Body of pancreas (tissue), 4 donors: Measurements from ENCODE around the gene FXYD7. TPM values are rescaled to one million over a fixed set of nuclear protein-coding genes. Genes with fewer than 3 reads are reported as not detected.
"Not testable (repeated sequence)": the region's sequence is repeated elsewhere in the genome, so short reads cannot be mapped to it uniquely, and the experiment has no call there.

Experiments used
- ATAC-seq: fragments of 150-250 bp; one replicate; pipeline ENCODE4 v1.9.1; 2016
- DNase-seq, 4 donors: peaks; one replicate each; pipeline ENCODE4 v3.0.0-alpha.2; 2019
- H3K27ac ChIP-seq, 4 donors: fragments of 200-600 bp; sonication (generic); 1 replicate in 3 of 4; 2 replicates in 1 of 4; pipeline versions ENCODE4 v1.5.1 to v1.6.1; 2016 to 2019; ENCODE audit warnings: mild to moderate bottlenecking in 1 of 4, mixed read lengths in 1 of 4, moderate library complexity in 1 of 4
- H3K27me3 ChIP-seq, 2 donors: fragments of 200-600 bp; sonication (generic); one replicate each; pipeline ENCODE4 v1.6.0; 2016; ENCODE audit warnings: mild to moderate bottlenecking in 1 of 2
- H3K36me3 ChIP-seq, 2 donors: fragments of 200-600 bp; sonication (generic); replicated peaks in 1 of 2; 2 replicates each; pipeline ENCODE4 v1.5.1; 2016; ENCODE audit warnings: low read depth in 2 of 2; ENCODE audit not compliant: insufficient read depth in 1 of 2
- H3K4me1 ChIP-seq: fragments of 200-600 bp; sonication (generic); one replicate; pipeline ENCODE4 v1.6.0; 2016
- H3K4me3 ChIP-seq, 2 donors: fragments of 200-600 bp; sonication (generic); 1 replicate in 1 of 2; 2 replicates in 1 of 2; pipeline ENCODE4 v1.5.1; 2016 to 2019
- H3K9me3 ChIP-seq, 3 donors: fragments of 200-600 bp; sonication (generic); 1 replicate in 2 of 3; 2 replicates in 1 of 3; pipeline ENCODE4 v1.5.1; 2016
- CTCF ChIP-seq, 7 experiments: fragments of 450-650 bp in 4 of 7; fragments of 200-600 bp in 3 of 7; sonication (generic) in 3 of 7; IDR thresholded peaks; one replicate each; pipeline ENCODE4 v1.5.1; 2016 to 2019; ENCODE audit warnings: antibody characterized with exemption in 7 of 7
- POLR2A ChIP-seq, 3 donors: fragments of 450-650 bp; IDR thresholded peaks; one replicate each; pipeline ENCODE4 v1.6.1; 2016; ENCODE audit warnings: antibody characterized with exemption in 3 of 3, mild to moderate bottlenecking in 2 of 3
- WGBS, 2 donors: methylation state at CpG; one replicate each; pipeline ENCODE4 v1.1.5; 2017; 5-methylcytosine and 5-hydroxymethylcytosine counted together
- intact Hi-C: fragments of 100-400 bp; cut with DNase I; formaldehyde crosslinking; loops from one replicate; pipeline ENCODE4 v1.15.1; 2023
- total RNA-seq, 2 donors: library from RNA; depleted of rRNA; stranded (reverse); fragments of >200 nt; gene quantifications; one replicate each; pipeline ENCODE4 v1.1.0, GENCODE V29; 2016

The FXYD7 gene
- total RNA-seq, 2 donors from 2014 or later, result 0.52 to 1.3 TPM

- DNase-seq, result no peak
- WGBS, 2 donors, result 84 to 86% methylated on average over 10 to 16 of the region's 16 CpGs
- peaks cover 12% of the 10 kb centered on the region for H3K4me1 ChIP-seq
- no peaks in the 10 kb centered on the region for H3K36me3 ChIP-seq
- intact Hi-C loops, result no loop called here
- ATAC-seq, result no peak
- no peaks in the 10 kb centered on the region for H3K27me3 ChIP-seq
- no peak overlapping the region for H3K27ac ChIP-seq
- no peaks in the 10 kb centered on the region for H3K9me3 ChIP-seq
- no peak overlapping the region for H3K4me3 ChIP-seq
- no peak for TF ChIP-seq POLR2A (IDR thresholded peaks at IDR 0.05)
- no peak for TF ChIP-seq CTCF (IDR thresholded peaks at IDR 0.05)
Measured at GRCh38 chr19:35100588-35101533, 42.2 kb upstream of the FXYD7 start.

GRCh38 chr19:35101949-35102348, 41.1 kb upstream of the FXYD7 start:
- peaks cover 12% of the 10 kb centered on the region for H3K4me1 ChIP-seq
- H3K36me3 ChIP-seq, ATAC-seq: not testable (repeated sequence)

GRCh38 chr19:35103614-35104013, 39.4 kb upstream of the FXYD7 start:
- WGBS, 2 donors, result 76 to 86% methylated on average over 7 to 10 of the region's 10 CpGs
- H3K4me1 ChIP-seq, result peaks cover 13% of the 10 kb centered on the region
- H3K4me3 ChIP-seq, H3K36me3 ChIP-seq, ATAC-seq, DNase-seq, H3K27ac ChIP-seq, H3K27me3 ChIP-seq, intact Hi-C loops, H3K9me3 ChIP-seq: not testable (repeated sequence)

More at GRCh38 chr19:35101949-35102348, 41.1 kb upstream of the FXYD7 start:
- 91% methylated on average over 10 of the region's 10 CpGs for WGBS, 2 donors
- DNase-seq, H3K4me3 ChIP-seq, H3K27me3 ChIP-seq, H3K9me3 ChIP-seq, intact Hi-C loops, H3K27ac ChIP-seq: not testable (repeated sequence)

GRCh38 chr19:35104361-35104760, 38.7 kb upstream of the FXYD7 start:
- intact Hi-C loops, result no loop called here
- H3K4me3 ChIP-seq, result no peak overlapping the region
- DNase-seq (no peak), ATAC-seq (no peak)
- TF ChIP-seq POLR2A (IDR thresholded peaks at IDR 0.05) (no peak), CTCF (IDR thresholded peaks at IDR 0.05) (no peak)
- H3K36me3 ChIP-seq, result no peaks in the 10 kb centered on the region
- WGBS, 2 donors, result 73 to 90% methylated on average over 1 to 11 of the region's 11 CpGs
- H3K27ac ChIP-seq, result no peak overlapping the region
- no peaks in the 10 kb centered on the region for H3K27me3 ChIP-seq
- H3K4me1 ChIP-seq, result peaks cover 7% of the 10 kb centered on the region
- no peaks in the 10 kb centered on the region for H3K9me3 ChIP-seq

- Histone ChIP-seq H3K9me3 (no peaks in the 10 kb centered on the region), H3K4me3 (no peak overlapping the region), H3K4me1 (peaks cover 7% of the 10 kb centered on the region), H3K27ac (no peak overlapping the region), H3K27me3 (no peaks in the 10 kb centered on the region), H3K36me3 (no peaks in the 10 kb centered on the region)
- ATAC-seq (no peak), DNase-seq (no peak)
- 91 to 96% methylated on average over 6 of the region's 6 CpGs for WGBS, 2 donors
- no peak for TF ChIP-seq POLR2A (IDR thresholded peaks at IDR 0.05)
- TF ChIP-seq CTCF (IDR thresholded peaks at IDR 0.05), result no peak
- intact Hi-C loops, result no loop called here
Measured at GRCh38 chr19:35105047-35105410, 38.0 kb upstream of the FXYD7 start.
